HG02970 (cell line): Measurements from ENCODE around the gene SLC37A2.
"Not testable (repeated sequence)": the region's sequence is repeated elsewhere in the genome, so short reads cannot be mapped to it uniquely, and the experiment has no call there.

Source experiments
- ATAC-seq: cut with Tn5 transposase; IDR thresholded peaks from one replicate; pipeline ENCODE4 v1.9.1; 2021; ENCODE audit warnings: mild to moderate bottlenecking, moderate library complexity, moderate number of reproducible peaks; ENCODE audit not compliant: unreplicated experiment, low FRiP score

Gene SLC37A2

DNA sequence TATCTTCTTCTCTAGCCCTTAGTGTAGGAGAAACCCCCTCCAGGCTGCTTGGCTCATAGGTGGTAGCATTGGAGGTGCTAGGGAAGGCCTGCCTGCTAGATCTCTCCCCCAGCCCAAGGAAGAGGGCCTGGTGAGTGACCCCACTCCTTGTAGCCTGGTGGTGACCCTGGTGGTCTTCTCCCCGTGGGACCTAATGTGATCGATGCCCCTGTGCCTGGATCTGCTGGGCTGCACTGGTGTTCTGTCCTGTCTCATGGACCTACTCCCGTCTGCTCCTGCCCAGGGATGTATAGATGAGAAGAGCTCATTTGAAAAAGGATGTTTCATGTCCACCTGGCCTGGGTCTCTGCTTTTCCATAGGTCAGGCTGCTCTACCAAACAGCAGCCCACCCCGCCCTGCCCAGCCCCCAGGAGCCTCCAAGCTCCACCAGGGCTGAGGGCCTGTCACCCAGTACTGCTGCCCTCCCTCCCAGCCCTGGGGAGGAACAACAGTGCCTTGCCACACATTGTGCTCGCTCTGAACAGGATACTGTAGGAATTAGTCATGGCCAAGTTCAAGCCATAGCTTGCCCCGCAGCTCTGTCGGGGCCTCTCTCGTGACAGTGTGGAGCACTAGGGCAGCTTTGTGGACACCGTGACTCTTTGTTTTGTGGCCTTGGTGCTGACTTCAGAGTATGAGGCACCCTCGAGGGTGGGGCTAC is 19.7 kb downstream of the SLC37A2 start:
- ATAC-seq, result no peak

DNA sequence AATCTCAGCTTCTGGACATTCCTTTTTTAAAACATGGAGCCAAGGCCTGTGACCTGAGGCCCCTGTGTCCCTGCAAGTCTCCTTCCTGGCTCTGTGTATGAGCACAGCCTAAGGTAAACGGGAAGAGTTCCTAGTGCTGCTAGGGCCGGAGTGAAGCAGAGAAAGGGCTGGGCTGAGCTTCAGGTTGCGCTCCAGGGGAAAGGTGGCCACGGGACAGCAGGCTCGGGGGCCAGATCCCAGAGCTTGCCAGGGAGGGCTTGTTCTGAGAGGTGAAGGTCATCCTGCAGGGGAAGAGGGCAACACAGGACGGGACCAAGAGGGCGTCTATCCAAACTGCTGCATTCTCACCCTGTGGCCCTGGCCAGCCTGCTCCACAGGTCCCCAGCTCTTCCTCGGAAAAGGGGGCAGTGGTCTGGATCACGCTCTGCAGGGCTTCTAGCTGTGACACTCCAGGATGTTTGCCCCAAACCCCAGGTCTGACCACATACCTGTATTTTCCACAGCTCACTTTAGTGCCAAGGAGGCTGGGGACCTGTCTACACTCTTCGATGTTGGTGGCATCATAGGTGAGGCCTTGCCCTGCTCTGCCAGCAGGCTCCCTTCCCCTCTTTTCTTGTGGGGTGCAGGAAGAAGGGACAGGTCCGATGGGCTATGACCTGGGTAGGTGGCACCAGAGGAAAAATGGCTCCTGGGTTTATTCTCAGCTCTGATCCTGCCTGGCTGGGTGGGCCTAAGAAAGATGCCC is 20.4 kb downstream of the SLC37A2 start:
- no peak for ATAC-seq

DNA sequence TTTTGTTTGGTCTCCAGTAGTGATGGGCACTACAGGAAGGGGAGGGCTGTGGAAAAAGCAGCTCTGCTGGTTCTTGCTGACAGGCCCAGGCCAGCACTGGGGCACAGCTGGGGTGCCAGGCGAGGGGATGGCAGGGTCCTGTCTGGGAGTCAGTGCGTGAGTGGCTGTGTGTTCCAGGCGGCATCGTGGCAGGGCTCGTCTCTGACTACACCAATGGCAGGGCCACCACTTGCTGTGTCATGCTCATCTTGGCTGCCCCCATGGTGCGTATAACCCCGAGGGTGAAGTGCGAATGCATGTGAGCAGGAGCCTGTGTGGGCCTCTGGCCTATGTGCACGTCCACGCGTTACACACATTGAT is 20.9 kb downstream of the SLC37A2 start:
- no peak for ATAC-seq

DNA sequence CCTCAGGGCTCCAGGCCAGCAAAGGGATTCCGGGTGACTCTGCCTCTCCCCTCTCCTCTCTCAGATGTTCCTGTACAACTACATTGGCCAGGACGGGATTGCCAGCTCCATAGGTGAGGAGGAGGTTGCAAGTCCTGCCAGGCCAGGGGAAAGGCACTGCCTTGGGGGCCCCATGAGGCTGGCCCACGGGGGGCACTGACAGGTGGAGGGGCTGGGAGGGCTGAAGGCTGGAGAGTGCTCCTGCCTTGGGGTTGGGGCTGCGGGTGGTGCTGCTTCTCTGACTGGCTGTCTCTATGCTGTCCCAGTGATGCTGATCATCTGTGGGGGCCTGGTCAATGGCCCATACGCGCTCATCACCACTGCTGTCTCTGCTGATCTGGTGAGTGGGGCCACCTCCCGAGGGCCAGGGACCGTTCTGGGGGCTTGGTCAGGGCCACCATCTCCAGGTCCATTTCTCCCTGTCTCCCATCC is 21.7 kb downstream of the SLC37A2 start:
- ATAC-seq, result no peak

DNA sequence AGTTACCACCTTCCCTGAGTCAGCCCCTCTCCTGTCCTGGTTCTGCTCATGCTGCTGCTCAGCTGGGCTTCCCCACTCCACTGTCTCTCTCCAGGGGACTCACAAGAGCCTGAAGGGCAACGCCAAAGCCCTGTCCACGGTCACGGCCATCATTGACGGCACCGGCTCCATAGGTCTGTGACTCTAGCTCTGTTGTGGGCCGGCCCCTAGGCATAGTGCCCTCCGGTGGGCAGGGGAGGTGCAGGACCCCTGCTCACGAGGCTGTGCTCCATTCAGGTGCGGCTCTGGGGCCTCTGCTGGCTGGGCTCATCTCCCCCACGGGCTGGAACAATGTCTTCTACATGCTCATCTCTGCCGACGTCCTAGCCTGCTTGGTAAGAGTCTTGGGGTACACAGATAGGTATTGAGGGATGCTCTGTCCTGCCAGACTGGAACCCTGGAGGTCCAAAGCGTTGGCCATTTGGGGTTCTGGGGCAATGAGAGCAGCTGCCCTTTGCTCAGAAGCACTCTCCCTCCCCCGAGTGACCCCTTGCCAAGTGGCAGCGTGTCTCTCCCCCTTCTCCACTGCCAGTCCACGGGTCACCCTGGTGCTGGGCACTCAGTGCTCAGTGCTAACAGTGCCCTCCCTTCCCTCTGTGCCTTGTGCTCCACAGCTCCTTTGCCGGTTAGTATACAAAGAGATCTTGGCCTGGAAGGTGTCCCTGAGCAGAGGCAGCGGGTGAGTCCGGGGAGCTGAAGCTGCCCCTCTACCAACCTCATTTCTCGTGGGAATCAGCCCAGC is 22.4 kb downstream of the SLC37A2 start:
- ATAC-seq, result no peak

DNA sequence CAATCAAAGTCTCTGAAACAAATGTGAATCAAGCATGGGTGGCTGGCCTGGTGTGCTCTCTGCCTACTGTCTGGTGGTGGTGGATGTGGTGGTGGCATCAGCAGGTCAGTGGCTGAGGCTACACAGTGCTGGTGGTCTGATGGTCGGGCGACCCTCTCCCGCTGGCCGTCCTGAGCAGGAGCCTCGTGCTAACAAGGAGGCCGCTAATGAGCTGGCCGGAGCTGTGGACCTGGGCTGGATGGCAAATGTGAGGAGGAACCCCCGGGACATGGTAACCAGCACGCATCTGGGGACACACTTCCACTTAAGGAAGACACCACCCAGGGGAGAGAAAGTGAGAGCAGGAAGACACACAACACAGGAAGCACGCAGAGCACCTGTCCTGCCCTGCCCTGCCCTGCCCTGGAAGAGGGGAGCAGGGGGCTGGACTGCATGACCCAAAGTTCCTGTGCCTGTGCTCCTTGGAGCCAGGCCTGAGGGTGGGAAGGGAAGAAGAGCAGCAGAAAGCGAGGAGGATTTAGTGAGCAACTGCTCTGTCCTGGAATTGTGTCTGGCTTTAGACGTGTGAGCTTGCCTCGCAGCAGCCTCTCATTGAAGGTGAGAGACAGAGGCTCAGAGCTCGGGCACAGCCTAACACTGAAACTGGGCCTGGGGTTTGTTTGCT is 23.7 kb downstream of the SLC37A2 start:
- no peak for ATAC-seq

GRCh38 chr11:125088123-125088522 is 25.0 kb downstream of the SLC37A2 start:
- no peak for ATAC-seq

GRCh38 chr11:125088576-125089455 is 25.7 kb downstream of the SLC37A2 start:
- no peak for ATAC-seq

DNA sequence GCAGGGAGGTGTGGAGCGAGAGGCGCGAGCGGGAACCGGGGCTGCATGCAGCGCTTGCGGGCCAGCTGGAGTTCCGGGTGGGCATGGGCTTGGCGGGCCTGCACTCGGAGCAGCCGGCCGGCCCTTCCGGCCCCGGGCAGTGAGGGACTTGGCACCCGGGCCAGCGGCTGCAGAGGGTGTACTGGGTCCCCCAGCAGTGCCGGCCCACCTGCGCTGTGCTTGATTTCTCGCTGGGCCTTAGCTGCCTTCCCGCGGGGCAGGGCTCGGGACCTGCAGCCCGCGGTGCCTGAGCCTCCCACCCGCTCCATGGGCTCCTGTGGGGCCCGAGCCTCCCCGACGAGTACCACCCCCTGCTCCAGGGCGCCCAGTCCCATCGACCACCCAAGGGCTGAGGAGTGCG is 26.4 kb downstream of the SLC37A2 start:
- not testable (repeated sequence) for ATAC-seq

GRCh38 chr11:125090151-125090550 is 27.0 kb downstream of the SLC37A2 start:
- ATAC-seq, result not testable (repeated sequence)

GRCh38 chr11:125090816-125091215 is 27.7 kb downstream of the SLC37A2 start:
- ATAC-seq, result no peak

DNA sequence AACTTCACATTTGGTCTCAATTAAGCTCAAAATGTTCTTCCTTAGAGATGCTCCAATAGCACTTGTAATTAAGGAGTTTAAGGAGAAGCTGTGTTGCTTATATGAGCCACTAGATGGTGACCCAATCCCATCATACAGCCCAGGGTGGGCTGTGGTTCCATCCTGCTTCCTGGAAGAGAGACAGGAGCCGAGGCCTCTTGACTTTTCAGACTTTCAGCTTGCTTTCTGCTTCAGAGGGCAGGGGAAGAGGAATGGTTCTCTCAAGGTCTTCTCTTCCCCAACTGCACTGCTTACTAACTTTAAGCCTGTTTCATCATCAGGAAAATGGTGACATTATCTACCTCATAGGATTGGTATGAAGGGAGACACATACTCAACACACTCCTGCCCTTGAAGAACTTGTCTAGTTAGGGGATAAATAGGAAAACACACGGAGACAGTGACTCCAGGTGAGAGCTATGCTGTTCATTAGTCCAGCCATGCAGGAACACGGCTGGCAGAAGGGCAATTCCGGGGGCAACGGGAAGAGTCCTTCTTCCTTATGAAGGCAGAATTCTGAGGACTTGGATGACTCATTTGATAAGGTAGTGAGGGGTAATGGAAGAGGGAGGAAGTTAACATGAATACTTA is 28.3 kb downstream of the SLC37A2 start:
- no peak for ATAC-seq

- no peak for ATAC-seq
Observed at GRCh38 chr11:125091877-125092664, 29.0 kb downstream of the SLC37A2 start.

GRCh38 chr11:125092669-125093068 is 29.6 kb downstream of the SLC37A2 start:
- no peak for ATAC-seq

DNA sequence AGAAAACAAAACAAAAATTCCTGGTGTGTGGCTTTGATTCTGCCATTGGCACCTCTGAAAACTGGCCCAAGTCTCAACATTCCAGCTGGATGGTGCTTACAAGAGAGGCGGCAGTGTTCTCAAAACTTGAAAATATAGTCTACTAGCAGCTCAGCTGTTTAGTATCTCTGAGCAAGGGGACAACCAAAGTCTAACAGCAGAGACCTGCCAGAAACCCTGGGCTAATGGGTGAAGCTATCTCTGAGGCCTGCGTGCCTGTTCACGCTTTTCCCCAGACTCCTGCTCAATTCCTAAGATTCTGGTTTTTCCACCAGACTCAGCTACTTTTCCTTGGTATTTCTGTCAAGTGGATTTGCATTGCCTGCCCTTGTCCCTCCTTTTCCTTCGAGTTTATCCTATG is 30.4 kb downstream of the SLC37A2 start:
- no peak for ATAC-seq

- no peak for ATAC-seq
Observed at GRCh38 chr11:125094731-125095130, 31.6 kb downstream of the SLC37A2 start.

- ATAC-seq, result no peak
Observed at GRCh38 chr11:125100136-125100535, 37.0 kb downstream of the SLC37A2 start.

DNA sequence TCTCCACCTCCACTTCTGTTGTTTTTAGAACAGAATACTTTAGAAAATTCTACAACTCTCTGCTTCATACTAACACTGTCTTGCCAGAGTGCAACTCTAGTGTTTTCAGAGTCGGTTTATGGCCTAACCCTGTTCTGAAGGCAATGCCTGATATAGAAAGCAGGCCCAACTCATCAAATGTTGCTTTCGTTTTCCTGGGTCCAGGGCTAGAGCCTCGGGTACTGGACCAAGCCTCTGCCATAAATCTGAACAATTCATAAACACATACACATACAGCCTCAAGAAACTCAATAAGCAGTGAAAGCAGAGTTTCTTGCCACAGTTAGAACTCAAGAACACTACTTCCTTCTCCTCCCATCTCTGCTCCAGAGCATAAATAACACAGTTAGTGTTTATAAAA is 38.5 kb downstream of the SLC37A2 start:
- ATAC-seq, result no peak

- ATAC-seq, result no peak
Observed at GRCh38 chr11:125102025-125102424, 38.9 kb downstream of the SLC37A2 start.
